Mononuclear cell (primary cell): ENCODE data around the gene GNG5. TPM values are rescaled to one million over a fixed set of nuclear protein-coding genes. Genes with fewer than 3 reads are reported as not detected.
"Not testable (repeated sequence)": the region's sequence is repeated elsewhere in the genome, so short reads cannot be mapped to it uniquely, and the experiment has no call there.

ENCODE experiments used
- H3K27me3 ChIP-seq: 2 replicates; pipeline ENCODE4 v1.6.0; 2011; ENCODE audit warnings: low read length, control low read depth; ENCODE audit not compliant: insufficient read depth
- H3K4me1 ChIP-seq: 2 replicates; pipeline ENCODE4 v1.5.1; 2011; ENCODE audit warnings: mild to moderate bottlenecking, low read length, control low read depth; ENCODE audit not compliant: insufficient read depth
- H3K4me3 ChIP-seq: 2 replicates; pipeline ENCODE4 v1.5.1; 2011; ENCODE audit warnings: mild to moderate bottlenecking, low read length, moderate library complexity
- H3K9me3 ChIP-seq: 2 replicates; pipeline ENCODE4 v1.5.1; 2011; ENCODE audit warnings: low read depth, mild to moderate bottlenecking, control low read depth, low read length
- total RNA-seq: library from RNA; depleted of rRNA; stranded (reverse); fragments of >200 nt; gene quantifications from one replicate; pipeline ENCODE4 v1.2.3, GENCODE V29; 2012

Gene GNG5
- total RNA-seq = 19.3 TPM

DNA sequence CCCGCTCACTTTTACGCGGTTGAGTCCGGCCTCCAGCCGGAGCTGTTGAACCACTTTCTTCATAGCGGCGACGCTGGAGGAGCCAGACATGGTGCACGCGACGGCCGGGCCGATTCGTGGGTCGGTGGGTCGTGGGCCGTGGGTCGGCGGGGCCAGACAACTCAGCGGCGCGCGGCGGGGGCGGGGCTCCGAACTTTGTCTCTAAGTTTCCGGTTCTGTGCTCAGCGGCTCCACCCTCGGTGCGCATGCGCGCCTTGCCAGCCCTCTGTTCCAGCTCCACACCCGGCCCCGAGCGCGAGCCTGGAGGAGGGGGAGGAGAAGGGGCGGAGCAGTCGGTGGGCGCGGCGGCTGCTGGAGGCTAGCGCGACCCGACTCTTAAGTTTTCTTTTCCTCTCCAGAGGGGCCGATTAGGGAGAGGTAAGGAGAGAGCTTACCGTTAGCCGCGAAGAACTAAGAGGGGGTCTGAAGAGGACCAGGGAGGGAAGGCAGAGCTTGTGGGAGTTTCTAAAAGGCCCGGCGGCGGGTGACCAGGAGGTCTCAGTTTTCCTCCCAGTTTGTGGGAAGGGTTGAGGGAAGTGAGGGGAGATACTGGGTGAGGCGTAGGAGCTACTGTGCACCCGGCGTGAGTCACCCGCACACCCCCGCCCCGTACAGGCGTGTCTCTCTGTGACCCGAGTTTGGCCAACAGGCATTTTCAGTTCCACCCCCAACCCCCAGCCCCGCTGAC lies at the start of gene GNG5, which contains the start of gene SPATA1:
GNG5 (minus strand) TSS at position 580 of the 727 bp plus-strand sequence; CDS start at position 90, 490 bp downstream.
SPATA1 (plus strand) TSS at position 385 of the 727 bp plus-strand sequence. CDS start 9,974 bp downstream, outside the sequence.
- Histone ChIP-seq H3K4me3 (peak within 1 kb of the TSS; percentile 94), H3K27me3 (no peaks in the 10 kb centered on the region), H3K9me3 (no peaks in the 10 kb centered on the region), H3K4me1 (peaks cover 30% of the 10 kb centered on the region)

GRCh38 chr1:84550826-84551225 lies 44.4 kb upstream of the GNG5 start:
- no peaks in the 10 kb centered on the region for H3K27me3 ChIP-seq
- H3K9me3 ChIP-seq = no peaks in the 10 kb centered on the region
- no peaks in the 10 kb centered on the region for H3K4me1 ChIP-seq
- H3K4me3 ChIP-seq = no peak overlapping the region

- no peak overlapping the region for H3K4me3 ChIP-seq
- H3K9me3 ChIP-seq = no peaks in the 10 kb centered on the region
- H3K27me3 ChIP-seq = no peaks in the 10 kb centered on the region
- H3K4me1 ChIP-seq = no peaks in the 10 kb centered on the region
Measured at GRCh38 chr1:84541679-84542078, 35.3 kb upstream of the GNG5 start.

- H3K9me3 ChIP-seq = no peaks in the 10 kb centered on the region
- H3K4me3 ChIP-seq = no peak overlapping the region
Measured at GRCh38 chr1:84540759-84541158, 34.4 kb upstream of the GNG5 start.

GRCh38 chr1:84539972-84540371 lies 33.6 kb upstream of the GNG5 start:
- H3K4me3 ChIP-seq = no peak overlapping the region
- no peaks in the 10 kb centered on the region for H3K27me3 ChIP-seq
- no peaks in the 10 kb centered on the region for H3K4me1 ChIP-seq
- no peaks in the 10 kb centered on the region for H3K9me3 ChIP-seq

More at GRCh38 chr1:84540759-84541158, 34.4 kb upstream of the GNG5 start:
- Histone ChIP-seq H3K4me1 (no peaks in the 10 kb centered on the region), H3K27me3 (no peaks in the 10 kb centered on the region)

GRCh38 chr1:84538599-84538998 lies 32.2 kb upstream of the GNG5 start:
- Histone ChIP-seq H3K4me1 (no peaks in the 10 kb centered on the region), H3K27me3 (no peaks in the 10 kb centered on the region), H3K4me3 (no peak overlapping the region), H3K9me3 (no peaks in the 10 kb centered on the region)

GRCh38 chr1:84525779-84526178 lies 19.4 kb upstream of the GNG5 start:
- no peaks in the 10 kb centered on the region for H3K27me3 ChIP-seq
- no peaks in the 10 kb centered on the region for H3K9me3 ChIP-seq
- H3K4me3 ChIP-seq = no peak overlapping the region
- no peaks in the 10 kb centered on the region for H3K4me1 ChIP-seq

DNA sequence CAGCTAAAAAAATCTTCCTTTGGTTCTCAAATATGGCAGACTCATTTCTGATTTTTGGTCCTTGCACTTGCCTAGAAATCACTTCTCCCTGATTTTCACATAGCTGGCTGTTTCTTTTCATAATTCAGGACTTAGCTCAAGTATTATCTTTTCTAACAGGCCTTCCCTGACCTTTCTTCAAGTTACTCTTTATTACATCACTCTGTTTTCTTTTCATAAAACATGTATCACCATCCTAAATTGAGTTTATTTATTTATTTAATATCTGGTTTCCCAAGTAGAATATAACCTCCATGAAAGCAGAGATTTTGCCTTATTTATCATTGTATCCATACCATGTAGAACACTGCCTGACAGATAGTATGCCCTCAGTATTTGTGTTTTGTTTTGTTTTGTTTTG lies 18.2 kb upstream of the GNG5 start:
- Histone ChIP-seq H3K9me3 (no peaks in the 10 kb centered on the region), H3K4me1 (no peaks in the 10 kb centered on the region), H3K4me3 (no peak overlapping the region), H3K27me3 (no peaks in the 10 kb centered on the region)

DNA sequence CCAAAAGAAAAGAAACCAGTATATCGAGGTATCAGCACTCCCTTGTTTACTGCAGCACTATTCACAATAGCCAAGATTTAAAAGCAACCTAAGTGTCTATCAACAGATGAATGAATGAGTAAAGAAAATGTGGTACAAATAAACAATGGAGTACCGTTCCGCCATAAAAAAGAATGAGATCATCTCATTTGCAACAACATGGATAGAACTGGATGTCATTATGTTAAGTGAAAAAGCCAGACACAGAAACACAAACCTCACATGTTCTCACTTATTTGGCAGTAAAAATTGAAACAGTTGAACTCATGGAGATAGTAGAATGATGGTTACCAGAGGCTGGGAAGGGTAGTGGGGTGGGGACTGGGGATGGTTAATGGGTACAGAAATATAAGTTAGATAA lies 4.3 kb upstream of the GNG5 start:
- no peaks in the 10 kb centered on the region for H3K27me3 ChIP-seq
- no peaks in the 10 kb centered on the region for H3K4me1 ChIP-seq
- H3K4me3 ChIP-seq = no peak overlapping the region
- no peaks in the 10 kb centered on the region for H3K9me3 ChIP-seq

GRCh38 chr1:84510165-84510564 lies 3.8 kb upstream of the GNG5 start:
- no peaks in the 10 kb centered on the region for H3K9me3 ChIP-seq
- H3K4me1 ChIP-seq = peaks cover 1% of the 10 kb centered on the region
- no peaks in the 10 kb centered on the region for H3K27me3 ChIP-seq
- no peak overlapping the region for H3K4me3 ChIP-seq

DNA sequence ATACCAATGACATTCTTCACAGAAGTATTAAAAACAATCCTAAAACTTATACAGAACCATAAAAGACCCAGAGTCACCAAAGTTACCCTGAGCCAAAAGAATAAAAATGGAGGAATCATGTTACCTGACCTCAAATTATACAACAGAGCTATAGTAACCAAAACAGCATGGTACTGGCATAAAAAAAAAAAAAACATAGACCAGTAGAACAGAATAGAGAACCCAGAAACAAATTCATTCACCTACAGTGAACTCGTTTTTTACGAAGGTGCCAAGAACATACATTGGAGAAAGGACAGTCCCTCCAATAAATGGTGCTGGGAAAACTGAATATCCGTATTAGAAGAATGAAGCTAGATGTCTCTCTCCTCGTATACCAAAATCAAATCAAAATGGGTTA lies 2.6 kb upstream of the GNG5 start:
- Histone ChIP-seq H3K27me3 (no peaks in the 10 kb centered on the region), H3K4me3 (no peak overlapping the region), H3K4me1 (peaks cover 12% of the 10 kb centered on the region), H3K9me3 (no peaks in the 10 kb centered on the region)

DNA sequence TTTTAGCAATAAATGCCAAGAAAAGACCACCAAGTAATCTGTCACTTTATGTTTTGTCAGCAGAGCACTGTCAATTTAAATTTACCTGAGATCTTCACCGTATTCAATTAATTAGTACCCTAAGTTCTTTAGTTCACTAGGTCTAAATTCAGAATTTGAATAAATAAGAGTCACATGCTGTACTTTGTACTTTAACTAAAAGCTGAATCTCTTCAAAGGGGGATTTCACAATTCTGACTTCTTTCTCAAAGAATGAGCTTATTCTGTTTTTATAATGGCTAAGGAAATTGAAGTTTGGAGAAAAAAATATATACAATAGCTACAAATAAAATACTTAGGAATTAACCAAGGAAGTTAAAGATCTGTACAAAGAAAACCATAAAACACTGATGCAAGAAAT lies 2.1 kb upstream of the GNG5 start:
- Histone ChIP-seq H3K9me3 (no peaks in the 10 kb centered on the region), H3K4me3 (no peak overlapping the region), H3K4me1 (peaks cover 18% of the 10 kb centered on the region), H3K27me3 (no peaks in the 10 kb centered on the region)

DNA sequence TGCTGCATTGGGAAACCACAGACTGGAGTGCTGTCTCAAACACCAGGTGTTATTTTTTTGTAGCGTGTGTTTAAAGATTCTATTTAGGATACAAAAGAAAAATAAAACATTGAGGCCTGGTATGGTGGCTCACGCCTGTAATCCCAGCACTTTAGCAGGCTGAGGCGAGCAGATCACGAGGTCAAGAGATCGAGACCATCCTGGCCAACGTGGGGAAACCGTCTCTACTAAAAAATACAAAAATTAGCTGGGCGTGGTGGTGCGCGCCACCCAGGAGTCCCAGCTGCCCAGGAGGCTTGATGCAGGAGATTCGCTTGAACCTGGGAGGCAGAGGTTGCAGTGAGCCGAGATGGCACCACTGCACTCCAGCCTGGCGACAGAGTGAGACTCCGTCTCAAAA lies 1.5 kb upstream of the GNG5 start:
- H3K27me3 ChIP-seq, H3K9me3 ChIP-seq, H3K4me3 ChIP-seq: not testable (repeated sequence)
- peaks cover 24% of the 10 kb centered on the region for H3K4me1 ChIP-seq

- Histone ChIP-seq H3K9me3 (no peaks in the 10 kb centered on the region), H3K4me3 (peak overlapping the region; percentile 94), H3K27me3 (no peaks in the 10 kb centered on the region), H3K4me1 (peaks cover 25% of the 10 kb centered on the region)
Measured at GRCh38 chr1:84506729-84507453, 510 bp upstream of the GNG5 start.

- no peaks in the 10 kb centered on the region for H3K9me3 ChIP-seq
- H3K4me1 ChIP-seq = peaks cover 30% of the 10 kb centered on the region
- H3K27me3 ChIP-seq = no peaks in the 10 kb centered on the region
- H3K4me3 ChIP-seq = peak overlapping the region; percentile 94
Measured at GRCh38 chr1:84505493-84506001, 834 bp downstream of the GNG5 start.
